GM21447 (cell line): ENCODE results near the gene AIFM1.
"Not testable (repeated sequence)": the region's sequence is repeated elsewhere in the genome, so short reads cannot be mapped to it uniquely, and the experiment has no call there.

Experiments used
- ATAC-seq: cut with Tn5 transposase; IDR thresholded peaks from one replicate; pipeline ENCODE4 v1.9.1; 2021; ENCODE audit not compliant: unreplicated experiment

Gene AIFM1

DNA sequence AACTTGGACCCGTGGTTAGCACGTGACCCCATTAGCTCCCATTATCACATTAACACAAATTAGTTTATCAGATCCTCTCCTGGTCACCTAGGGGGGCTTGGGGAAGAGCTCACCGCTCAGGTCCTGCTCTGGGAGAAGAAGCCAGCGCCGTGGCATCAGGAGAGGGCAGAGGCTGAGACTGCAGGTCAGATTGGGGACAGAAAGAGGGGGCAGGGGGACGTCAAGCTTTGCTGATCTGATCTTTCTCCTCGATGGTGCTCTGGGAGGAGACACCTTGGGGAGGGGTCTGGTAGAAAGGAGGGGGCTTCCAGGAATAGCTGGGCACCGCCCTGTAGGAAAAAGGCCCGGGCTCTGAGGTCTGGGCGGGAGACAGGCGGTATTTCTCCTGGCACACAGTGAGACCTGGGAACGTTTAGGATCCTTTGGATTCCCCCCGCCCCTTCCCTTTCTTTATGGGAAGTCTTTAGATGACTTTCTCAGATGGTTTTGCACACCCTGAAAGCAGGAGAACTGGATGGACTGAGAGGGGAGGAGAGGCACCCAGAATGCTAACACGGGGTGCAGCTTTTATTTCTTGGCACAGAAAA, 46.2 kb downstream of the AIFM1 start:
- ATAC-seq: no peak

DNA sequence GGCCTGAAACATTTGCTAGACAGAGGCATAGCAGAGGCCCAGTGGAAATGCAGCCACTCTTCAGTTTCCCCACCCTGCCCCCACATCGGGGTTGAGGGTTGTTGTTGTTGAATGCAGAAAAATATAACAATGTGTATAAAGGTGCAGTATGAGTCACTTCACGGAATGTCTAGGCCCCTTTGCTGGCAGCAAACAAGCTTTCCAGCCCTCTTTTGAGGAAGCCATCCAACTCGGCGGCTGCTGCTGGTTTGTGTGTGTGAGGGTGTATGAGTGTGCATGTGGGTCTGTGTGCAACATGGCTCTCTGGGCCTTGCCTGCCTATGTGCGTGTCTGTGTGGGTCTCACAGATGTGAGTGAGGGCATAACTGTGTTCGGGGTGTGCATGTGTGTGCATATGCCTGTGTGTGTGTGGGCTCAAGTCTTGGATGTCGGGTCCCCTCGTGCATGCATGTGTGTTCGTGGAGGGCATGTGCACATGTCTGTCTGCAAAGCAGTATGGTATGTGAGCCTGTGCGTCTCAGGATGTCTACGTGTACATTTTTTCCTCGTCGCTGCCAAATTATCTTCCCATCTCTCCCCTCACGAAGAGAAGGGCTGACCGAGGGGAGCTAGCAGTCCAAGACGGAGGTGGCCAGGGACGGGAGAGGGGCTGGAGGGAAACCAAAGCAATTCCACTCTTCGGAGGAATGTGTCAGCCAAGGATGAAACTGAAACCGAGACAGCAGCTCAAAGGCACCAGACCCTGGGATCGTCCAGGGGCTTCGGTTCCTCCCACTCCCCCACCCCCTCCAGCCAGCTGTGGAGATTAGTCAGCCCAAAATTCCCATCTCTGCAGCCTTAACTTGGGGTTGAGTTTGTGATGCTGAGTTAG, 47.0 kb downstream of the AIFM1 start:
- ATAC-seq: no peak

DNA sequence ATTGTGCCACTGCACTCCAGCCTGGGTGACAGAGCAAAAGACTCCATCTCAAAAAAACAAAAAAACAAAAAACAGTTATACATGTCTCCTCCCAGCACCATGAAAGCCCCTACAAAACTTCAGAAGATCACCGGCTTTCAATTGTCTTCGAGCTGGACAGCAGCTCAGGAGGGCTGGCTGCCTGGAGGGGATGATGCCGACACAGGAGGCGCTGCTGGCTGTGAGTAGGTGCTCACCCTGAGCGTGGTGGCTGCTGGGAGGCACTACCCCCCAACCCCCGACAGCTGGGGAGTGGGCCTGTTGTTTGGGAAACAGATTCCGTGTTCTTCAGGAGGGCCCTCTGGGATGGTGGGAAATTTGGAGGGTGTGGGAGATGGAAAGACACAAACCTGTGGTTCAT, 48.5 kb downstream of the AIFM1 start:
- no peak for ATAC-seq

DNA sequence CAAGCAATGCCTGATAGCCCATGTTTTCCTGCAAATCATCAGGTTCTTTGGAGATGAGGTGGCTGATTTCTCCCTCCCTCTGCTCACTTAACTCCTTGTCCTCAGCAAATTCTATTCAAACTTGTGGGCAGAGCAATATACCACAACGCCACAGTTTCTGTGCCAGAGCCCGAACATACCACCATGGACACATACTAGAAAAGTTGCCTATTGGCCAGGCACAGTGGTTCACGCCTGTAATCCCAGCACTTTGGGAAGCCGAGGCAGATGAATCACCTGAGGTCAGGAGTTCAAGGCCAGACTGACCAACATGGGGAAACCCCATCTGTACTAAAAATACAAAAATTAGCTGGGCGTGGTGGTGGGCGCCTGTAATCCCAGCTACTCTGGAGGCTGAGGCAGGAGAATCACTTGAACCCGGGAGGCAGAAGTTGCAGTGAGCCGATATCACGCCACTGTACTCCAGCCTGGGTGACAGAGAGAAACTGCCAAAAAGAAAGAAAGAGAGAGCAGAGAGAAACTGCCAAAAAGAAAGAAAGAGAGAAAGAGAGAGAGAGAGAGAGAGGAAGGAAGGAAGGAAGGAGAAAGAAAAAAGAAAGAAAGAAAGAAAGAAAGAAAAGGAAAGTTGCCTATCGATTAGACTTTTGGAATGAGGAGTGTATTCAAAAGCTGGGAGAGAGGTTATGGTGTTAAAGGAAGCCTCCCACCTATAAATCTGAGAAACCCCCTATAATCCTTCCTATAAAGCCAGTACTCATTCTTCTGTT, 50.3 kb downstream of the AIFM1 start:
- ATAC-seq: not testable (repeated sequence)

DNA sequence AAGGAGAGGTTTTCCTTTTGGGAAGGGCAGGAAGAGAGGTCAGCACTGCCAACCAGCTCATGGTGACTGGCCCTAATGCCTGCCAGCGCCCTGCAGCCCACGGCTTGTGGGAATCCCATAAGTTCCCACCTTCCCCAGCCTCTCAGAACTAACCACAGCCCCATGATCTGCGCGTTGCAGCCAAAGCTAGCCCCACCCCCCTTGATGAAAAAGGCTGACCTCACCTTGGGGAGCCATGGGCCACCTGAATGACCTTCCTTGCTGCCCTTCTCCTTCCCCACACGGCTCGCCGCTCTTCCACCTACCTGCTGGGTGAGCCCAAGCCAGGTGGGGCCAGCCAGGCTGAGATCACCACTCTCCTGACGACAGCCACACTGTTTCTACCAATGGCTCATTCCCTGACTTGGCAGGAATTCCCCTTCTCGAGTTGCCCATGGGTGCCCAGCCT, 51.5 kb downstream of the AIFM1 start:
- ATAC-seq: no peak

DNA sequence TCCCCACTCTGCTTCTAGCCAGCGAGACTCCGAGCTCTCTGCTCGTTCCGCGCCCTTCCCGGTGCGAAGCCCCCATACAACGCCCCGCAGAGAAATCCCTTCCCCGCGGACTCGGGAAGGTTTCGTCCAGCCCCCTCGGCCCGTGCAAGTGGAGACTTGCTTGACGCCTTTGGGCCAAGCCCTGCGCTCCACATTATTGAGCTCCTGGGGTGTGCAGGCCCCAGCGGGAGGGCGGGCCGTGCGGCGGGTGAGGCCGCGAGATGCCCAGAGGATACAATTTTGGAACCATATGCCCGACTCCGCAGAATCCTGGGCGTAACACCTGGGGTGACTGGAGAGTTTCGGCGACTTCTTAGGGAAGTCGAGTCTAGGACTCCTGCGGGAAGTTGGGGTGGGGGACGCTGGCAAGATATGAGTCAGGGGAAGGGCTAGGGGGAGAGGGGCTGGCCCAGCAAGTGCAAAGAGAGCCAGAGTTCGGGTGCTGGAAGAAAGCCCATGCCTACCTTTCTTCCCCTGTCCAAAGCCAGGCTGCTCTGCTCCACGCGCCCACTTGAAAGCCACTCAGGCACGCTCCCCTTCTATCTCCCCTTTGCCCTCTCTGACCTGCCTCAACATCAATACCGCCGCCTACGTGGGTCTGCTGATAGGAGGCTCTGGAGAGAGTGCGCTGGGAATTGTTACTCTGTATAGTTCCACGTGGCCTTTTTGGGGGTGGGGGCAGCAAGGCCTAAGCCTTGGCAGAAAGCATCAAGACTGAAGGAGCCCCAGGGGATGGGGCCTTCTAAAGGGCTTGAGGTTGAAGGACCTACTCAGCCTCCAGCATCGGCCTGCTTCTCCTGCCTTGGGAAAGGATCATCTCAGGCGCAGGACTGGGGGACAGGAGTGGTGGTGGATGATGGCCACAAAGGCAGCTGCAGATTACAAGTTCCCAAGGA, 54.2 kb downstream of the AIFM1 start:
- no peak for ATAC-seq

DNA sequence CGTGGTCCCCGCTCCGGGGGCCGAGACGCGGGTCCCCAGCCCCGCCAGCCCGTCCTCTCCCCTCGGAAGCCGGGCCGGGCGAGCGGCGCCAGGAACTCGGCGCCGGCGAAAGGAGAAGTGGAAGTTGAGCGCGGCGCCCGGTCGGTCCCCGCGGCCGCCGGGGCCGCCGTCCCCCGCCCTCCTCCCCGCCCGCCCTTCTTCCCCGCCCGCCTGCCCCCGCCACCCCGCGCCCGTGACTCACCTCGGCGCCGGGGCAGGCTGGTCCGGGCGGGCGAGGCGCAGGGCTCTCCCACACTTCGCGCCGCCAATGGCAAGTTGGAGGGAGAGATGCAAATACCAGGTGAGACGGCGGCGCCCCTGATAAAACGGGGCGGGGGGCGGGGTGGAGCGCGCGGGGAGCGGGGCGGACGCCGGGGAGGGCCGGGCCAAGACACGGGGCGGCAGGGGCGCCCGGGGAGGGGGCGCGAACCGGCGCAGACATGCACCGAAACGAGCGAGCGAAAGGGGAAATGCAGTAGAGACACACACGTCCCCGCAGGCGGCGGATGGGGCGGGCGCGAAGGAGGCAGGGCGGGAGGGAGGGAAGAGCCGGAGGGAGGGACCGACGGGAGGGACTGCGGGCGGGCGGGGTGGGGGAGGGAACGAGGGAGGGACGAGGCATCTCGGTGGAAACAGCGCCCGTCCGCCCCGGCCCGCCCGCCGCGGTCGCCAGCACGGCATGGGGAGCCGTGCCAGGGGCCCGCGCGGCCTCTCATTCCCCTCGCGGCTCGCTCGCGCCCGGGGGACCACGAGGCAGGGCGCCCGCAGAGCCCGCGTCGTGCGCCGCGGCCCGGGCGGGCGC, 55.0 kb downstream of the AIFM1 start, which contains the start of gene ELF4:
ELF4 (minus strand) TSS at position 119 of the 841 bp plus-strand sequence. CDS start 29,167 bp downstream, outside the sequence.
- peak; percentile 36 for ATAC-seq

DNA sequence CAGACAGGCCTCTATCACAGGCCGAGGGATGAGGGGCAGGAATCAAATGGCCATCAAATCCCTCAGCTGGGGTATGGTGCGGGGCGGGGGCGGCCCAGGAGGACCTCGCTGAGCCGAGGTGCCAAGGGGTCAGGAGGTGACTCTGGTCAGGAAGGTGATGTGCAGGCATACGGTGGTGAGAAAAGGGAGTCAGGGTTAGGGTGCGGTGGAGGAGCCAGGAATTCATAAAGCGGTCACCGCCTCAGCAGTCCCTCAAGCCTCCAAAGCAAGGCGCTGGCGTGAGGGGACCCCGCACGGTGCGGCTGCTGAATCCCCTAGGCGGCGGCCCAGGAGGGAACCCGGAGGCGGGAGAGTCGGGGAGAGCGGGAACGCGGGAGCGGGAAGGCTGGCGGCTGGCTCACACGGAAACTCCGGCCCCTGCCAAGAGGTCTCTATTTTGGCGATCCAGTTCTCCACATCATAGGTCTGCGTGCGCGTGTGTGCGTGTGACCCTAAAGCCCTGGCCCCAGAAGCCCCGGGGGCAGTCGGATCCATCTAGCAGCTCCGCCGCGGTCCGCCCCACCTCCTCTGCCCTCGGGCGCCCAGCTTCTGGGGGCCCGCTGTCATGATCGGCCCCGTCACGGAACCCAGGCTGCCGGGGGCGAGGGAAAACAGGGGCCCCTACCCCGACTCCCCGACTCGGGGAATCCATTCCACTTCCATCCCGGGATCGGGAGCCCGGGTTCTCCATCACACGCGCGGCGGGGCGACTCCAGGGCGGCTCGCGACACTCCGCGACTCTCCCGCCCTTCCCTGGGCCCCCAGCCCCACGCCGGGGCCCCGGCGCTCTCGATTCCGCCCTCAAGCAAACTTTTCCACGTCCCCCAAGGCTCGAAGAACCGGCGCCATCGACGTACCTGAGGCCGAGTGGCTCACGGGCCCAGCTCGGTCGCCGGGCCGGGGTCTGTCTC, 55.9 kb downstream of the AIFM1 start:
- peak; percentile 22 for ATAC-seq

DNA sequence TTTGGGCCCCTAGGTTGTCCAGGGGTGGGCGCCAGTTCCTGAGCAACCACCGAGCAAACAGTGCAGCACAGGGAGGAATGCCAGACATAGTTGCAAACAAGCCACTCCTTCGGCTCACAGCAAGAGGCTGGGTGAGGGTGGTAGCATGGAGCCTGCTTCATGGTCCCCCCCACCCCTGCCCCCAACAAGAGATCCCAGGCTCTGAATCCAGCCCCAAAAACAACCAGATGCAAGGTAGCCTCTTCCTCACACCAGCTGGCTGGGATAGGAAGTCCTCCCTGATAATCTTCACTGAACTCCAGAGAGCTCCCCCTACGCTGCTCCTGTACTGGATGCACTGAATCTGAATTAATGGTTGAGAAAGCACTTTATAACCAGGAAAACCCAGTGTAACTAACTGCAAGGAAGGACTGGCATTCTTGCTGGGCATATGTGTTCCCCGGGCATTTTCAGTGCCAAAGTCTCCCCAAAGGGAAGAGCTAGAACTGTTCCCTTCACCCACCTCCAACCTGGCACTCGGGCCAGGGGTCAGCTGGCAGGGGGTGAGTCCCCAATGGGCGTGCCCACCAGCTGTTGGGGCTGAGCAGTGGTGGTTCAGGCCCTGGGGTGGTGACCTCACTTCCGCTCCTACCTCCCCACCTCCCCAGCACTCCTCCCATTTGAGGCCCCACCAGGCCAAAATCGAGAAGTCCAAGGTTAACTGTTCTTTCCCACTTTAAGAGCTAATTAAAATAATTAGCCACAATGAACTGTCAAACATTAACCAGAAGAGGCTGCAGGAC, 56.8 kb downstream of the AIFM1 start:
- peak; percentile 68 for ATAC-seq

DNA sequence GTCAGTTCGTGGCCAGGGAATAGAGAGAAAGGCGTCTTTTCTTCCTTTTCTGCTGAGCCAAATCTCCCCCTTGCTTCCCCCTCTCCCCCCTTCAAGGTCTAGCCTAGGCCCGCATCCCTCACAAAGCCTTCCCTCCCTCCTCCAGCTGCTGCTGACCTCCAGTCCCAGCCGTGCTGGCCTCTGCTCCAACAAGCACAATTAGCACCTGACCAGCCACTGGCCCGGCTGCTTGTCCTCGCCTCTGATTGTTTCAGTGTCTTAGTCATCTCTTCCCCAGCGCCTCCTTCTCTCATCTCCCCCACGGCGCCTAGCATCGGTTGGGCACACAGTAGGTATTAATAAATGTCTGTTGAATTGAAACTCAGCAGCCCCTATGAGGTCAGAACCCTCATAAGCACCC, 59.6 kb downstream of the AIFM1 start:
- no peak for ATAC-seq

DNA sequence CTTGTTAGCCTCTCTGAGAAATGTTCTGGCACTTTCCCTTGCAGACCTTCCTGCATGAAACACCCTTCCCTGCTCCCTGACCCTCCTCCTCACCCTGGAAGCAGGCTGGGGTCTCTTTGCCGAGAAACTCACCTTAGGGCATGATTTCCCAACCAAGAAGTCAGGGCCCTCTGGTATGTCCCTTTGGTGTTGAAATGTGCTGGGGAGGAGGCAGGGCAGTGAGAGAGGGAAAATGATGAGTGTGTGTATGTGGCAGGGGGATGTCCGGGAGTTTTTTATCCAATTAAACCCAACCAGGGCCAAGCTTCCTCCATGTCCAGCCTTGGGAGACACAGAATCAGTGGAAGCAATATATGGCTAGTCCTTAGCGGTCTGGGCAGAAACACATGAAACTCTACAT, 60.4 kb downstream of the AIFM1 start:
- ATAC-seq: no peak

DNA sequence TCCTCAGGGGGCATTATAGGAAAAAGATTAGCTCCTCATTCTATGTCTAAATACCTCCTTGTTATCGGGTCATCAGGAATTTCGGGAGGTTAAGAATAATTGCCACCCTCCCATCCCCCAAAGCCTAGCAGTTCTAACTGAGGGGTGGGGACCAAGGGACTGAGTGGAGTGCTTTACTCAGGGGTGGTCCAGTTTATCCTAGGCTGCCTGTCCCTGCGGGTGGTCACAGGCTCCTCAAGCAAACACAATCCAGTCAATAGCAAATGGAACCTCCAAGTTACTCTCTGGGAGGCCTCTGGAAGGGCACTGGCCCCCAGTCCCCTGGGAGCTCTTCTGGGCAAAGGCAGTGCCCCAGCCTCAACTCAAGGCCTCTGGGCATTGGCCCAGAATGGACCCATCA, 62.0 kb downstream of the AIFM1 start:
- ATAC-seq: no peak

DNA sequence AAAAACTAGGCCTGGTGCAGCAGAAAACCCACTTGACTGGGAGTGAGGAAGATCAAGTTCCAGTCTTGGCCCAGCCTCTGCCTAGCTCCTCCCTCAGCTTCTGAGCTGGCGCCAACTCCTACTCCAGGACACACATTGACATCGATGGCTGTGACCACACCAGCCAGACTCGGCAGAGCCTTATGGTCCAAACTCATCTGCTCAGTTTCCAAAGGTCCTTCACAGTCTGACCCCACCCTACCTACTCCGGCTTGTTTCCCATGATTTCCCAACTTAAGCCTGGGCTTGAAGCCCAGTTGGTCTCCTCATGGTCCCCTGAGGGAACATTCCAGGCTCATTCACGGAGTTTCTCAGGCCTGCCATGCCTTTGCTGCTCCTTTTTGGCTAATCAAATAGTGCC, 65.5 kb downstream of the AIFM1 start:
- no peak for ATAC-seq

DNA sequence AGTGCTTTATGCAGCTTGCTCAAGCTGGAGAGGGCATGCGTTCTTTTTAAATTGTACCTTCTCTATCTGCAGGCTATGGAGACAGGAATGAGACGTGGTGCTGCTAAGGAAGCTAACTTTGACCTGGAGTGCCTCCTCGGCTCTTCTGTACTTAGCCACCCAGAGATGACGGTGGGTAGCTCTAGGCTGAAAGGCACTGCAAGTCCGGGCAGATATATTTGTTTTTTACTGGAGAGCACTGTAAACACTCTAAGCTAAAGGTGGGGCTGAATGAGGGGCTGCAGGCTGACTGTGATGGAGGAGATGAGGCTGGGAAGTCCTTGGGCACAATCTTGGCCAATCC, 67.5 kb downstream of the AIFM1 start:
- no peak for ATAC-seq

DNA sequence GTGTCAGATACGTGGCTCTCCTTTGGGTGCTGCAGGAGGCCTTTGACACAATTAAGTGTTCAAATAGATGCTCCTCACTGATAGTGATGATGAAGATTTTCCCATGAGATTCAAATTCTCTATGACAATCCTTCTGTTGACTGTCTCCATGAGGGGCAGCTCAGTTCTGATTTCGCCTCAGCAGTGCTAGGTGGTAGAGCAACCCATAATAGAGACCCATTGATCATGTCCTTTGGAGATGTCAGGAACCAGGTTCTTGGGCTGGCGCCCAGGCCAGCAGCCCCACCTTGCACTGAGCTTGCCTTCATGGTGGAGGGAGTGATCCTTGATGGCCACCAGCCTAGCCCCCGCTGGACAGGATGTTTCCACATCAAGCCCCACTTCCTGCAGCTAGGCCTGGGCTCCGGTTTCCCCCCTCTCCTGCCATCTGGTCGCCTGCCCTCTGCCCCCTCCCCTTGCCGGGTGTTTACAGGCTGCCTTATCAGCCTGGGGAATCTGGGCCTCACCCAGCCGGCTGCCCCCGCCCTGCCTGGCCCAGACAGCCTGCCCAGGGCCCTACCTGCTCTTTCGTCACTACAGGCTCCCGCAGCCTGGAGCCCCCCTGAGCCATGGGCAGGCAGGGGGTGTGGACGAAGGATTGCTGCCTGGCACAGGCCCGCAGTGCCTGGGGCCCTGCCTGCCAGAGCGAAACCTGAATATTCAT, 68.0 kb downstream of the AIFM1 start:
- ATAC-seq: no peak

DNA sequence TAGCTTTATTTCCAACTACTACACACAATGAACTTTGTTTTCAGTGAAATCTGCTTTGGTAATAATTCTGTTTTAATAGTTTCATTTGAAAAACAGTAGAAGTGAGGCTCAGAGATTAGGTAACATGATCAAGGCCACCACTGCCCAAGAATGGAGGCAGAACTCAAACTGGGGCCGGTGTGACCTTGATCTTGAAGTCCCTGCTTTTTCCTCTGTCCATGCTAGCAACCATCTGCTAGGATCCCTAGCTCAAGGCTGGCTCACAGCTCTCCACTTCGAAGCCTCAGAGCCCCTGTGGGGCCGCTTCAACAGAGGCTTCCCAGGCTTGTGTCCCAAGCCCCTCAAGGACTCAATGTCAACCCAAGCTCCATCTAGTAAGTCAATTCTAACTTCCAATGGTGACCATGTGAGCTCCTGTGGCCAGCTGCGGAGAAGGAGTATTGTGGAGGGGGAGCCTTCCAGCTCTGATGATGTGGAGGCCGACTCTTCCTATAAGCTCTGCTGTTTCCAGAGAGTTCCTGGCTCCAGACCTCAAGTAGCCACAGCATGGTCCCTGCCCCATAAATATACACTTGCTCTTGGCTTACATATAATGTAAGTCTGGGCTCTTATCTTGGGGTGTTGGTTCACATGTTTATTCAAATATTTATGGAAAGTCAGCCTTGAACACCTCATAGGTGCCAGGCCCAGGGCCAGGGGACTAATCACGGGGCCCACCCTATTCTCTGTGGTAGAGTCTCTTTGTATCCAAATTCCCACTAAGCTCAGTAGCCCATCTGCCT, 70.2 kb downstream of the AIFM1 start:
- no peak for ATAC-seq

DNA sequence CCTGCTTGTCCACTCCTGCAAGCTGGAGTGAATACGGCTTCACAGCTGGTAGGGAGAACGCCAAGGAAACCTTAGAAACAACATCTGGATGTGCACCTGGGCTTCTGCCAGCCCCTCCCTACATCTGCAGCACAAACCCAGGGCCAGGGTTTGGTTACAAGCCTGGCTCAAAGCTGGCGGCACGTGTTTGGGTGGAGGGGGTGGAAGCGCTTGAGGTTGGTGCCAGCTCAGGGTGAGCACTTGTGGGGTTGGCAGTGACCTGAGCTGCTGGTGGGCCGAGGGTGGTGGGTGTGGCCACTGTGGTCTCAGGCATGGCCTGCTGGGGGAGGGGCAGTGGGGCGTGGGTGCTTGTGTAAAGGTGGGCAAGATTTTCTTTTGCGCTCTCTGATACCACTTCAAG, 70.9 kb downstream of the AIFM1 start:
- no peak for ATAC-seq
